Hematopoietic multipotent progenitor cell (in vitro differentiated cells): ENCODE measurements around the gene CABLES2. TPM values are rescaled to one million over a fixed set of nuclear protein-coding genes. Genes with fewer than 3 reads are reported as not detected.

Experiments used
- DNase-seq, 3 donors: peaks; one replicate each; pipeline ENCODE4 v3.0.0-alpha.2; 2011 to 2015; ENCODE audit warnings: low read depth in 2 of 3, low spot score in 2 of 3
- total RNA-seq: library from RNA; depleted of rRNA; stranded (reverse); fragments of >200 nt; gene quantifications from one replicate; pipeline ENCODE4 v1.2.3, GENCODE V29; 2012

Gene CABLES2
- total RNA-seq, 1 donor: 3.2 TPM

DNA sequence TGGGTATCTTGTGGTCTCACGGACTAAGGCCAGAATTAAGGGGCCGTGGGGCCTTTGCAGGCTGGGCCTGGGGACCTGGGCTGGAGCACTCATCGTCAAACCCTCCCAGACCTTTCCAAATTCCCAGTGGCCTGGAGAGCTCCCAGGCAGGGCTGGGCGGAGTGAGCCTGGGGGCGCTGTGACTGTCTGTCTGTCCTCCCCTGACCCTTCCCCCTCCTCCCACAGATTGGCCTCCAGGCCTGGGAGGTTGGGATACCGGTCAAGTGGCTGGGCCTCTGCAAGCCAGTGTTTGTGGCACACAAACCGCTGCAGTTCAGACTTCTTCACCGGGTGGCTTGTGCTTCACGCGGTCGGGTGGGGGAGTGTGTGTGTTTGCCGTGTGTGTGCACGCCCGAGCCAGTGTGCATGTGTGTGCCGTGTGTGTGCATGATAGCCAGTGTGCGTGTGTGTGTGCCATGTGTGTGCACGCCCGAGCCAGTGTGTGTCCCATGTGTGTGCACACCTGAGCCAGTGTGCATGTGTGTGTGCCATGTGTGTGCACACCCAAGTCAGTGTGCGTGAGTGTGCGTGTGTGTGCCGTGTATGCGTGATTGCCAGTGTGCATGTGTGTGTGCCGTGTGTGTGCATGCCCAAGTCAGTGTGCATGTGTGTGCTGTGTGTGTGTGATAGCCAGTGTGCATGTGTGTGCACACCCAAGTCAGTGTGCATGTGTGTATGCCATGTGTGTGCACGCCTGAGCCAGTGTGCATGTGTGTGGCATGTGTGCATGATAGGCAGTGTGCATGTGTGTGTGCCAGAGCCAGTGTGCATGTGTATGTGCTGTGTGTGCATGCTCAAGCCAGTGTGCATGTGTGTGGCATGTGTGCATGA lies 14.0 kb upstream of the CABLES2 start:
- DNase-seq: no peak

DNA sequence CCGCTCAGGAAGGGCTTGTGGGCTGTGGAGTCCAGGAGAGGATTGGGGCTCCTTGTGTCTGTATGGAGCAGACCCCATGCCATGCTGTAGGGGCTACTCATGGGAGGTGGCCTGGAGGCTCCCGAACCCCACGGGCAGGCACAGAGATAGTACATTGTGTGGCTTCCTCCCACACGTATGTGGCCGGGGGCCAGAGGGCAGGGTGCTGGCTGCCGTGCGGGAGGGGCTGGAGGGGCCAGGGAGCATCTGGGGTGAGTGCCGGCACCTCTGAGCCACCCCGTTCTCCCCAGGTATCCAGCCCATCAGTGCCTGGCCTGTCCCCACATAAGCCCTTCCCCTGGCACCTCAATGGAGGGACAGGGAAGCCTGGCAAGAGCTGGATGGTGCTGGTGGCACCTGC lies 12.7 kb upstream of the CABLES2 start:
- no peak for DNase-seq

DNA sequence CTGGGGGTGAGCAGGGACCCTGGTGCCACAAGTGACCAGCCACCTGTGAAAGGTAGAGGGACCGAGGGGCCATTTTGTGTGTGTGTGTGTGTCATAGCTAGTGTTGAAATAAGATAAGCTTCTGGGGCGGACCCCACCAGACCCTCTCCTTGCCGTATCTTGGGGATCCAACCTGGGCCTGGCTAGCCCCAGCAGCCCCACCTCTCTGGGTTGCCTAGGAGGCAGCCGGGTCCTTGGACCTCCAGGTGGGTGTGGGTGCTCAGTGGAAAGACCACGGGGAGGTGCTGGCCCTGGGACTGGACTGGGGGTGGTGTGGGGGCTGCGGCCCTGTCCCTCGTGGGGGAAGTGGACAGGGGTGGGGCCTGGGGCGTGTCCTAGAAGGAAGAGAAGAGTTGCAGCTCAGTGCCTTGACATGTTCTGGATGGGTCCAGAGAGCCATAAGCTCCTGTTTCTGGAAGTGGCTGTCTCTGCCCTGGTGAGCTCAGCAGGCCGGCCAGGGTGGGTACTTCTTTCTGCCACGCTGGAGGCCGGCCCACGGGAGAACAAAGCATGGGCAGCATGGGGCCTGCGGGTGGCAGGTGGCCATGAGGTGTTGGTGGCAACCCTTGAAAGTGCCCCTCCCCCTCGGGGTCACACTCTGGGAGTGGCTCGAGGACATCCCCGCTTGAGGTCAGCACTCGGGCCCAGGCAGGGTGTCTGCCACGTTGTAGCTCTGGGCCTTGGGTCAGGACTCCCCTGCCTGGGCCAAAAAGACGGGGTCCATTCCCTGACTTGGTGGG lies 11.8 kb upstream of the CABLES2 start:
- DNase-seq: no peak

DNA sequence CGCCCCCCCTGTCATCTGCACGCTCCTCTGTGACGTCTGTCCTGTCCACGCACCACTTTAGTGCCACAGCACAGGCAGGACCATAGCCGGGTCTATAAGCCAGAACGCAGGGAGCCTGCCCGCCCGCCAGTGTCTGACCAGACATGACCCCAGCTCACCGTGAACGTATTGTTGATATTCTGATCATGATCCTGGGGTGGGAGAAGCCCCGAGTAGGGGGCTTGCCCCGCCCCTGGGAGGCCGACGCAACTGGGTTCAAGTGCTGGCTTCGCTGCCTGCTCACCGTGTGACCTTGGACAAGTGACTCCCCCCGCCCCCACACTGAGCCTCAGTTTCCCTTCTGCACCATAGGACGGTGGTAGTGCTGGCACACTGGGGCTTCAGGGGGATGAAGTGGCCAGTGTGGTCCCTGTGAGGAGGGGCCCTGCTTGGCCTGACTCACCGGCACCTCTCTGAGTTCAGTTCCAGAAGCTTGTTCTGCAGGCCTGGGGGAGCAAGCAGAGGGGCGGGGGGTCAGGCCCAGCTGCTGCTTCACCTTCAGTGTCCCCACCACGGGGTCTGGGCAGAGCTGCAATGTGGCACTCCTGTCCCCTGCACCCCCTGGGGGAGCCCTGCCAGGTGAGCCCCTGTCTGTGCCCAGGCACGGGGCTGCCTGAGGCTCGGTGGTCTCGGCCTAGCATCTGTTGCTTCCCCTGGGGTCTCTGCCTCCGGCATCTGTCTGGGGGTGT lies 11.1 kb upstream of the CABLES2 start:
- DNase-seq: no peak

DNA sequence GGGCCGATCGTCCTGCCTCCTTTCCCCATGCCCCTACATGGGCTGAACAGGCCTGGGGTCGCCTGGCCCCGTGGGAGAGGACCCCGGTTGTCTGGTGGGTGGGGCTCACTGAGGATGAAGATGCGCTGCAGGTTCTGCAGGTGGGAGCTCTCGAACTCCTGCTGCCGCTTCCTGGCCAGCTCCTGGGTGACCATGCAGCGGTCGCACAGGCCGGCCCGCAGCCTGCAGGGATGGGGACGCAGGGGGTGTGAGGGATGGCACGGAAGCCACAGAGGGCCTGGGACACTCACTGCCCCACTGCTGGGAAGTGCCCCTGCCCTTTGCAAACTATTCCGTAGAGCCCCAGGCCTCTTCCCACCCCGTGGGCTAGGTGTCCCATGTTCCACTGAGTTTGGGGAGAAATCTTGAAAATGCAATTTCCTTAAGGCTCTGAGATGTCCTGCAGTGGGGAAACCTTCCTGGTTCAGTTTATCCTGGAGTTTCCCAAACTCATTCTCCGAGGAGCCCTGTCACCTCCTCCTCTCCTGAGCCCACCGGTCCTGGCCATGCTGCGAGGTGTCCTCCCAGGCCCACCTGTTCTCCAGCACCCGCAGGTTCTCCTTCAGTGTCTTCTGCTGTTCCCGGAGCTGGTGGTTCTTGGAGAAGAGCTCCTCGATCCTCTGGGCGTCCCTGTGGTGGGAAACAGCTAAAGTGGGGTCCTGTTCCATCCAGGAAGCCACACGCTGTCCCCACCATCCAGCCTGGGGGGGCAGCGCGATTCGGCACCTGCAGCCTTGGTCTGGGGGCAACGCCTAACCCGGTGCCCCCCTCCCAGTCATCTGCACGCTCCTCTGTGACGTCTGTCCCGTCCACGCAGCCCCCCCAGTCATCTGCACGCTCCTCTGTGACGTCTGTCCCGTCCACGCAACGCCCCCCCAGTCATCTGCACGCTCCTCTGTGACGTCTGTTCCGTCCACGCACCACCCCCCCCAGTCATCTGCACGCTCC lies 9.9 kb upstream of the CABLES2 start:
- DNase-seq: no peak

DNA sequence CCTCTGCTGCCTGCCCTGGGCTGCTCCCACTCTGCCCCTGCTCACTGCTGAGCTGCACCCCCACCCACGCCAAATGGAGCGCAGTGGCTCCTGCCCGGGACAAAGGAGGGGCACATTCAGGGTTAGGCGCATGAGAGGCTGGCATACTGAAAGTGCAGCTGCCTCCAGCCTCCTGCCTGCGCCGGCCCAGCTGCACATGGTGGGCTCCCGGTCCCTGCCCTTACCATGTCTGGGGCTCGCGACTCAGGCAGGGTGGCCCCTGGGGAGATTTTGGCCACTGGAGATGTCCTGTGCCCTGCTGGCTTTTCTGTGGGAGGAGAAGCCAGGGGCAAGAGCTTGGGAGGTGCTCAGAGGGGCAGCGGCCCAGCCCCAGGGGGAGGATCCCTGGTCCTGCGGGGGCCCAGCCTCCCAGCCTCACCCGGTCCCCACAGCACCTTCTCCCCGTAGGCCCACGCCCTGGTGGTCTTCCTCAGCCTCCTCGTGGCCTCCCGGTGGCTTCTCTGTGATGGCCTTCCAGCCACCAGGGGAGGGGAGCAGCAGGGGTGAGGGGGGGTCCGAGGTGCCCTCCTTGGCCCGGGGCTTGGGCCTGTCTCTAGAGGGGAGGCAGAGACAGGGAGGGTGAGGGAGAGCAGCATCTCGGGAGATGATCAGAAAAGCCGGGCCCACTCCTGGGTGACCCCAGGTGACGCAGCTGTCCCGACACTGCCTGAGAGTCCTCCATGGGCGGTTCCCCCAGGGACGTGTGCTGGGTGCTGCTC lies 8.4 kb upstream of the CABLES2 start:
- no peak for DNase-seq

DNA sequence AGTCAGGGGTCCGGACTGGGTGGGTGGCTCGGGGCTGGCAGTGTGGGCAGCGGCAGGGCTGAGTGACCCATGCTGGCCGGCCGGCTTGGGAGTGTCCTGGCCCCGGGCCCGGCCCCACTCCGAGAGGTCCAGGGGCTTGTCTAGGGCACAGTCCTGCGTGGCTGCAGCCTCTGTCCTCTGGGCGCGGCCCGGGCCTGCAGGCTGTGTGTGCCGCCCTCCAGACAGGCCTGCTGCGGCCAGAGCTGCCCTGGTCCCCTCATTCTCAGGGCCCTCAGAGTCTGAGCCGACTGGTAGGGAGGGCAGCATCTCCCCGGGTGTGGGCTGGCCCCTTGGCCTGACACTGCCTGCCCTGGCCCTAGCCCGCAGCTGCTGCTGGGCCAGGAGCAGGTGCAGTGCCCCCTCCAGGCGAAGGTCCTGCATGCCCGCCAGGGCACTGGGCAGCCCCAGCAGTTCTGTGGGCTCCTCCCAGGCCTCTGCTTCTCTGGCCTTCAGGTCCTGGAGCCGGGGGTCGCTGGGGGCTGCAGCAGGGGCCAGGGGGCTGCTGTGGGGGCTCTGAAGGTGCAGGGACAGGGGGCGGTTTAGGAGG lies 6.9 kb upstream of the CABLES2 start:
- DNase-seq: no peak

DNA sequence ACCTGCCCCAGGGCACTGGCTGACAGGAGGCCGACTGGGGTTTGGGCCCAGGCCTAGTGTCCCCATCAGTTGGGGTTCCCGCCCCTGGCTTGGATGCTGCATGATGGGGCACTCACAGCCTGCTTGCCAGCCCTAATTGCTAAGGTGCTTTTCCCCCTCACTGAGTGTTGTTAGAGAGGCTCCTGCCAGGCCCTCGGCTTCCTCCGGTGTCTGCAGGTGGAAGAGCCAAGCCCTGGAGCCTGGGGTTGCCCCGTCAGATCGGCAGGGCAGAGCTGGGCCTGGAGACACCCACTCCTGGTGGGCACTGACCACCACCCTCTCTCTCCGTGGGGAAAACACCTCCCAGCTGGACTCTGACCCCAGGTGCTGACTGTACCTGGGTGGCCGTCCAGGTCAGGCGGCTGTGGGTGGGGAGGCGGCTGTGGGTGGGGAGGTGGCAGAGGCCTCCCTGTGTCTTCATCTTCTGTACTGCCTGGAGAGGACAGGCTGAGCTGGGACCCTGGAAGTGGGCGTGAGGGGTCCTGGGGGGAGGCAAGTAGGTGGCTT lies 6.0 kb upstream of the CABLES2 start:
- DNase-seq: no peak

DNA sequence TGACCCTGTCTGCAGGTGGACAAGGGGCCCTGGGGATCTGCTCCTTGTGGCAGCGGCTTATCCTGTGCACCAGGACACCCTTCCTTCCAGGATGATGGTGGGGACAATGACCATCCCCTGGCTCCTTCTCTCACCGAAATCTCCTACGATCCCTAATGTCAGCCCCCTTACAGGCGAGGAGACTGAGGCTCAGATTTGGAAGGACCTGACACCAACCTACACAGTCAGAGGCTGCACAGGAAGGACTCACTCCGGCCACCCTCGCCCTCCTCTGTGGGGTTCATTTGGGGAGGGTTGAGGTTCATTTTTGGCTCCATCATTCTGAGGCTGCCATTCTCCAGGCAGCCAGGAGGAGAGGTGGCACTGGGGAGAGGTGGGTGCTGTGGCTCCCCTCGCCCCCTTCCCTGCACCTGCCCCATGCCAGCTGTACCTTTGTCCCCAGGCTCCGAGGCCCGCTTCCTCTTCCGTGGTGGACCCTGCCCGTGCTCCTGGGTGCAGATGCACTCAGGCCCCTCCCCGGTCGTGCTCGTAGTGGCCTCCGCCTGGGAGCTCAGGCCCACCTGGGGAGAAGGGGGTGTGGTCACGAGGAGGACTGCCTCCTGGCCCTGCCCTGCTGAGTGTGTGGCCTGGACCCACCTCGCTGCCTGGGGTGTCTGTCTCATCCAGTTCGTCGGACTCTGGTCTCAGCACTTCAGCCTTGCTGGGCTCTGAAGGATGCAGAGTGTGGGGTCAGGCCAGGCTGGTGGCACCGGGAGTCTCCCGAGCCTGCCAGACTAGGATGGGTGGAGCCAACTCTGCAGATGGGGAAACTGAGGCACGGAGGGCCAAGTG lies 5.3 kb upstream of the CABLES2 start:
- DNase-seq: no peak

DNA sequence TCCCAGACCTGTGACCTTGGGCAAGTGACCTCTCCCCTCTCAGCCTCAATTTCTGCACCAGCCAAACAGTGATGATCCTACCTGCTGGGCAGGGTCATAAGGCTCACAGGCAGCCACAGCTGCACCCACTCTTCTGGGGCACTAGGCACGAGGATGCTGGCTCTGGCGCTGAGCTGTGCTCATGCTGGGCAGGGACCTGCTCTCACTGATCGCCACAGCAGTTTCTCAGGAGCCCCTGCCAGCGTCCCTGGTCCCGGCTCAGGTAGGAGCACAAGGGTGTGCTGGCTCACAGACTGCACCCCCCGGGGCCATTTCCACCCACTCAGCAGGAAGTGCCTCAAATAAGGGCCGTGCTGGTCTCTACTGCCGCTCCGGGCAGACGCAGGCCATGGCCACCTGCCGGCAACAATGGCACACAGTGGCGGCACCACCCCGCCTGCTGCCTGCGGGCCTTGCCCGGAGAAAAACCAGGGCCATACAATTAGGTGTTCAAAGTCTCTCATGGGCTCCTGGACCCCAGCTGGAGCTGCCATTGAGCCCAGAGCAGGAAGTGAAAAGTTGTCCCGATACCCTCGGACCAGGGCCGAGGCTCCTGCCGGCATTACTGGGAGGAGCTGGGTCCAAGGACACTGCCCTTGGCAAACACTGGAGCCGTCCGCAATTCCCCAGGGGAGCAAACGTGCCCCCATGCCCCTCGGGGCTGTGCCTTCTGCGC lies 4.6 kb upstream of the CABLES2 start:
- no peak for DNase-seq

DNA sequence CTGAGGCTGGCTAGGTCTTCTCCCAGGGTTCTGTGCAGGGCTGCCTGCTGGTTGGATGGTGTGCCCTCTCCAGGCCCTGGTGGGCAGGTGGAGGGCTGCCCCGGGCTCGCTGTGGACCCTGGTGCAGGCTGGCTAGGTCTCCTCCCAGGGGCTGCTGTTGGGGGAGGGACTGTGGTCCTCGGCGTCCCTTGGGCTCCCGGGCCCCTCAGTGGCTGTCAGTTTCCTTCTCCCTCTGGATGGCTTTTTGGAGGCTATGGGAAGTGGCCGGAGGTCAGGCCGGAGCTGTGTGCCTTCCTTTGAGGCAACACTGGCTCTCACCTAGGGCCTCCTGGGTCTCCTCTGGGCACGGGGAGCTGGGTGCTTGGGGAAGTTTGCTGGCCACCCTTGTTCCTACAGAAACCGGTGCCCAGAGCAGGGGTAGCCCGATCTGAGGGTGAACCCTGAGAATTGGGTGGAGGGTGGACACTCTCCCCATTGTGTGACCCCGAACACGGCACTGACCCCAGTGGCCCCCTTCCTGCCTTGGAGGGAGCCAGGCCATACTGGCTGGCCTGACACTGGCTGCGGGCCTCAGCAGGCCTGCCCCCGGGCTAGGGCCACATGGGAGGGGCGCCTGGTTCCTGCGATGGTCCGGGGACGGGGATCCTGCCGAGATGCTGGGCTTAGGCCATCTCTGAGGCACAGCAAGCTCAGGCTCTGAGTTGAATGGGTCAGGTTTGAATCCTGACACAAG lies 3.8 kb upstream of the CABLES2 start:
- no peak for DNase-seq

DNA sequence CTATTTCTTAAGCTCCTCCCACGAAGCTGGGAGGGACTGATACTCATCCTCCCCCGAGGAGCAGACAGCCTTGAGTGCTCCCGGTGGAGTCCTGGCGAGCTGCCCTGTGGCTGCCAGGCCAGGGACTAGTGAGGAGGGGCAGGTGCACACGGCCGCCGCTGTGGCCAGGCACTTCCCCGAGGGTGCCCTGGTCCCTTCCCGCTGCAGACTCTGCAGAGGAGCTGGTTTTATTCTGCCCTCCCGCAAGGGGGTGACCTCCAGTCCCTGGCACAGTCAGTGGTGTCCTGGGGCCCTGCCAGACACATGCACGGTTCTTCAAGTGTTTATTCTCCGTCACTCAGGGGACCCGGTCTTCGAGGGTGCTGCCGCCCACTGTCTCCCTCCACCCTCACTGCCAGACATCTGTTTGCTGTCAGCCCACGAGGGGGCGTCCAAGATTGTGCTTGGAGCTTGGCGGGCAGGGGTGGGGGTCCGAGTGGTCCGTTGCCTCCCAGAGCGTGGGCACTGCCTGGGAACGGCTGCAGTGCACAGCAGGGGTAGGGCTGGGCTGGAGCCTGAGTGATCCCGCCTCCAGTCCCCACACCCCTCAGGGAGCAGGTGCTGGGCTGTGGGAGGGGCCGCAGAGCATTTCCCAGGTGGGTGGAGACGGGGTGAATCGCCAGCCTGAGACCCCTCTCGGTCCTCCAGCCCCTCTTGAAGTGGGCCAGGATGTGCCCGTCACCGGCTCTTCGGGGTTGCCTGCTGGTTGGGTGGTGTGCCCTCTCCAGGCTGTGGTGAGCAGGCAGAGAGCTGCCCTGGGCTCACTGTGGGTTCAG lies 3.1 kb upstream of the CABLES2 start:
- DNase-seq: peak in 2 of 3 donors; percentile 77 to 78

DNA sequence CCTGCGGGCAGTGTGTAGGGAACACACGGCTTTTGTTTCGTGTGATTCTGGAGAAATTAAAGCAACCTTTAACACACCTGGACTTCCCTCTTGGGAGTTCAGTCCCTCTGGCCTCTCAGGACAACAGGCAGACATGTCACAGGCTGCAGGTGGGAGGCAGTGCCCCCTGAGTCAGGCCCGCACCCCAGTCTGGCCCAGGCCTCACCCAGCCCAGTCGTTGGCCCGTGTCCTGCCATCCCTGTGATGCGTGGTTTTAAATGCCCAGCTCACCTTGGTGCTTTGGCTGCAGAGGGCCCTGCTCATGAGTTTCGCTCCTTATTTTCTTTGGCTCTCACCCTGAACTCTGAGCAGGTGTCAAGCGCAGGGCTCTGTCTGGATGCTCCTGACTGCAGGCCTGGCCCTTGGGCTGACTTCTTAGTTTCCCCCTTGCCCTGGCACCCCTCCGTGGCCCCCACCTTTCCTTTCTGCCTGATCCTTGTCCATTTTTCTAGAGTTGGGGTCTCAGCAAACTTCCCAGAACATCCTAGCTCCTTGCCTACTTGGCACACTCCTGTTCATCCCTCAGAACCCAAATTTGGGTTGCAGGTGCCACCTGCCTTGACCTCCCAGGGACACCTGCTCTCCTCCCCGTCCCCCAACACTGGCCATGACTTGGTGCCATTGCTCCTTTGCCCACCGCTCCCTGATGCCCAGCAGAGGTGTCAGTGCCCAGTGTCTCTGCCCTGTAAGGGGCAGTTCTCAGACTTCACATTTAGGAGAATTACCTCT lies 2.2 kb upstream of the CABLES2 start:
- DNase-seq: no peak

DNA sequence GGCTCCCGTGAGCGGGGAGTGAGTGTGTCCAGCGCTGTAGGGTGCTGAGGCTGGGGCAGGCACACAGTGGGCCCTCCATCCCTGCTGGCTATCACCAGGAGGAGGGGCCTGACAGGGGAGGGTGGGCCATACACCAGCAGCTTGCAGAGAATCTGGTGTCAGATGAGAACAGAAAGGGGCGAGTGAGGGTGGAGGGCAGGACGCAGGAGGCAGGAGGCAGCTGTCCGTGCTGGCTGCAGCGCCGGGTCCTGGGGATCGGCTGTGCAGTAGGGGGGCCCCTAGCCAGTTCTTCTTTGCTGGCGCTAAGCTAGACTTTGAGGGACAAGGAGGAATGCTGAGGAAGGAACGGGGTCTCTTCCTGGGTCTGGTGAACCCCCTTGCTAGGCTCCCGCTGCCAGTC lies 1.6 kb upstream of the CABLES2 start:
- no peak for DNase-seq

DNA sequence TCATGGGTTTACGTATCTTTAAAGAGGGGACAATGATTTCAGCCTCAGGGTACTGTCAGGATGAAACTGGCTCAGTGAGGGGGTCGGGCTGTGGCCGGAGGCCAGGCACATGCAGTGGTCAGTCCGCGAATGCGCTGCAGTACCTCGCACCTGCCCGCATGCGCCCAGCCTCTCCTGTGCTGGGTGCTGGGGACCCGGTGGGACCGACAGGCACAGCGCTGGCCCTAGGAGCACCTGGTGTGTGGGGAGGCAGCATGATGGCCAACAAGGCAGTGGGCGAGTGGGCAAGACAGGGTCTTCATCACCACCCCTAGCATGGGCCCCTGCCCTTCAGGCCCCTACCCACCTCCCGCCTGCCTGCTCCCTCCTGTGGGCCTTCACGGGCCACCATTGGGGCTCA lies 970 bp upstream of the CABLES2 start:
- DNase-seq: no peak
